Measurements from ENCODE around the gene TREM2.
"Not testable (repeated sequence)": the region's sequence is repeated elsewhere in the genome, so short reads cannot be mapped to it uniquely, and the experiment has no call there.

Gene TREM2

GRCh38 chr6:41155132-41155805, 7.6 kb downstream of the TREM2 start:
- DNase-seq (ENCODE audit: low spot score): no peak

DNA sequence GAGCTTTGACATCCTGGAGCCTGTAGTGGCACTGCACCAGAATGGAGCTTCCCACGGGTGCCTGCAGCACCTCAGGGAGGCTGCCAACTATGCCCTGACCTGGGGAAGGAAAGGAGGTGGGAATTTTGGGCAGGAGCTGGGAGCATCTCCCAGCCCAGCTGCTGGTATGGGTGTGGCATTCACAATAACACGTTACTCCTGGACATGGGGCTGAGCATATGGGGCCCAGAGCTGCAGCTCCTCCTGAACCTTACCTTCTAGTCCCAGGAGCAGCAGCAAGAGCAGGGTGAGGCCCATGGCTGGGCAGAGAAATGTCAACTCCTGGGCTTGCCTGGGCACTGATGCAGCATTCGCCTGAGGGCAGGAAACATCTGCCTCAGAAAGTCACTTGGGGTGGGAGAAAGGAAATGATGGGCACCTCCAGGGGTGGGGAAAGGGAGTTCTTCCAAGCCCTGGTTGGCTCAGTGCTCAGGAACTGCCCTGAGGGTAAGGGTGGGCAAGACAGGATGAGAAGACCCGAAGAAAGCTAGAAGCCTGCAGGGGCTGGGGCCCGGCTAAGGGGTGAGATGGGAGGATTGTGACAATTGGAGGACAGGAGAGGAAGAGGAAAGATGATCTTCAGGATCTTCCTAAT, 8.8 kb downstream of the TREM2 start, which contains the start of gene TREML1:
Gene TREML1, minus strand, starts transcription at position 356 of the 634 bp plus-strand sequence. Its CDS starts 59 bp downstream, at position 297.
- no peak for DNase-seq (ENCODE audit: low spot score)

DNA sequence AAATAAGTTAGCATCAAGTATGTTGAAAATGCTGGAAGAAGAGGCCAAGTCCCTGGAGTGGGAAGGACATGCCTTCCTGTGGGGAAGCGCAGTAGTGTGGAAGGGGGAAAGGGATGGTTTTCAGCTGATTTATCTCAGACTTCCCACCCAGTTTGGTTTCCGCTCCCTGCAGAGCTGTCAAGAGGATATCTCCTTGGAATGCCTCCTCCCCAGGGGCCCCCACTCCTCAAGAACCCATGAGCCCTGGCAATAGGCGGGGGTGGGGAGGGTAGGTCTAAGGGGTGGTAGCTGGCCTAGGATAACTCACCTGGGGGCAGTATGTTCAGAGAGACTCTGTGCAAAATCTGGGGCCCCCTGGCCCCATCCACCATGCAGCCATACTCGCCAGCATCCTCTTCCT, 9.5 kb downstream of the TREM2 start:
- no peak for DNase-seq (ENCODE audit: low spot score)

DNA sequence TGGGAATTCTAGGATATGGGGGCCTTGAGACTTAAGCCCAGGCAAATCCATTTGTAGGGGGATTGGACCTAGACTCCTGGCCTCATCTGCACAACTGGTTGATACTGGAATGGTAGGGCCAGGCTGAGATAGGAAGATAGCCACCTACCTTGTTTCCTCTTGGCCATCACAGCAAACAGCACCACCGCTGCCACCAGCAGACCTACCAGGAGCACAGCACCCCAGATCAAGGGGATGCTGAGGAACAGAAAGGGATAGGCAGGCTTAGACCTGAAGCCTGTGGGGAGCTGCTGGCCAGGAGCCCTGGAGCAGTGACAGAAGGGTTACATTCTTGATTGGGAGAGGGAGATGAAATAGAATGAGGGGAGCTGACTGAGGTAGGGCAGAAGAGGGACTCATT, 12.2 kb downstream of the TREM2 start:
- no peak for DNase-seq (ENCODE audit: low spot score)

DNA sequence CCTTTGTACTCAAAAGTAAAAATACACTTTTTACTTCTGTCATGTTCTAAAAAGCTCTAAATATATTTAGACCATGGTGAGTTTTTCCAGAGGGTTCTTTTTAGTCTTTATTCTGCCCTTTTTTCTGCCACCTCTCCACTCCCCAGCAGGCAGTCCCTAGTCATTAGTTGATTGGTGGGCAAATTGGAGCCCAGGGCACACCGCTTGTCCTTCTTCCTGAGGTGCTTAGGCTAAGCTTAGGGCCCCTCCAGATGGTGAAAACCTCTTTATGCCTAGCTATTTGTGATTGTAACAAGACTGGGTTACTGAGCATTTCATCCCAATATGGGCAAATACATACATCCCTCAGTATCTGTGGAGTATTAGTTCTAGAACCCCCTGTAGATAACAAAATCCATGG, 15.0 kb downstream of the TREM2 start:
- no peak for DNase-seq (ENCODE audit: low spot score)

DNA sequence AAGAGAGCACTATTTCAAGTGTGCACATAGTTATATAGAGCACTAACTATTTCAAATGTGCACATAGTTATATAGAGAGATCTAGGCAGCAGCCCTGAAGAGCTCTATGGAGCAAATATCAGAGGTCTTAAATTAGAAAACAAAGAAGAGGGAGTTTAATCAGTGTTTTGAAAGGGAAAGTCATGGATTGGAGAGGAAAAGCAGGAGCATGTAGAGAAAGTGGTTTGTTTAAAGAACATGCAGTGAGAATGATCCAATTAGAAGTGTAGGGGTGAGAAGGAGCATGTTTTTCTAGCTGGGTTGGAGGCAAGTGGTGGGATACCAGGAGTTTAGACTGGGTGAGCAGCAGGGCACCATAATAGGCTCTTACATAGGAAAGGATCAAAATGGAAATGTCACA, 26.0 kb downstream of the TREM2 start:
- no peak for DNase-seq (ENCODE audit: low spot score)

DNA sequence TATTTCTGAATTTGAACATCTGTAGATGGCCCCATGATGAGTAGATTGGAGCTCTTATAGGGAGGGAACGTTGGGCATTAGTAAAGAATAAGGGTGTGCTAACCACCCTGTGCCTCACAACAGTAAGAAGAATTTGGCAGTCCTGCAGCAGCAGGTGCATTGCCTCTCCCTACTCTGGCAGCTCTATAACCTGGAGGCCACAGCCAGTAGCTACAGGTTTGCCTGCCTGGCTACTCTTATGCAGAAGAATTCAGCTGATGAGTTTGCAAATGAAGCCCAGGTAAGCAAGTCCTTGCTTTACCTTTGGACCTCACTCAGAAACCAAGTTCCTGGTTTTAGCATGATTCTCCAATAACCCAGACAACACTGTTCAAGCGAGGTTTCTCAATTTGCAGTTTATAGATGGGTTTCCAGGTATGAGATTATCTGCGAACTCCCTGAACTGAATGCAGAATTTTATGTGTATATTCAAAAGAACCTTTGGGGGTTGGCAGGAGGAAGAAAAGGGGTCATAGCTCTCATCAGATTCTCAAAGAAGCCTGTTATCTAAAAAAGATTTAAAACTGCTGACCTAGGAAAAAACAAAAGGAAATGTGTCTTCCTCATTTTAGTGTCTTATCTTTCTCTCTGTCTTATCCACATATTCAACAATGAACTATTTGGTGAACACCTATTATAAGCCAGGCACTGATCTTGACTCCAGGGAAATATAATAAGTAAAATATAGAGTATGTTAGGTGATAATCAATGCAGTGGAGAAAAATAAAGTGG, 27.7 kb downstream of the TREM2 start:
- DNase-seq (ENCODE audit: low spot score): no peak

DNA sequence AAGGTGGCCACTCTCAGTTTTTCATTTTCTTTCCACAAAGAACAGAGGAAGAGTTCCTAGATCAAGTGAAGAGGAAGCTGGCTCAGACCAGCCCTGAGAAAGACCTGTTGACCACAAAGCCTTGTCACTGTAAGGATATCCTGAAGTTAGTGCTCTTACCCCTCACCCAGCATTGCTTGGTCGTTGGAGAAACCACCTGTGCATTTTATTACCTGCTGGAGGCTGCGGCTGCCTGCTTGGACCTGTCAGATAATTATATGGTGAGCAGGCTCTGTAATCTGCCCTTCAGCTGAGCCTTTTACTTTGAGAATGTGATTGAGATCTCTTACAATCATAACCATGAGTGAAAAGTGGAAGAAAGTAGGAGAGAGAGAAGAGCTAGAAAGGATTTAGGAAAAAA, 30.7 kb downstream of the TREM2 start:
- no peak for DNase-seq (ENCODE audit: low spot score)

DNA sequence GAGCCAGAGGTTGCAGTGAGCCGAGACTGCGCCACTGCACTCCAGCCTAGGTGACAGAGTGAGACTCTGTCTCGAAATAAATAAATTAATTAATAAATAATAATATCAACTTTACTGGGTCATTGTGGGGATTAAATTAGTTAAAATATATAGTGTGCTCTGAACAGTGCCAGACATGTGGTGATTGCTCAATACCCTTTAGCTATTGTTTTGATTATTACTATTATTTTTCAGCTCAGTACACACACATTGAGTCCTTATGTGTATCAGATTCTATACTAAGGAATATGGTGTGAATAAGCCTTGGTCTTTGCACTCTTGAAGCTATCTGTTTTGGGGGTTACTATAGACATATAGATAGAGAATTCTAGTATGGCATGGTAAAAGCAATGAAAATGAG, 37.6 kb downstream of the TREM2 start:
- DNase-seq (ENCODE audit: low spot score): no peak

DNA sequence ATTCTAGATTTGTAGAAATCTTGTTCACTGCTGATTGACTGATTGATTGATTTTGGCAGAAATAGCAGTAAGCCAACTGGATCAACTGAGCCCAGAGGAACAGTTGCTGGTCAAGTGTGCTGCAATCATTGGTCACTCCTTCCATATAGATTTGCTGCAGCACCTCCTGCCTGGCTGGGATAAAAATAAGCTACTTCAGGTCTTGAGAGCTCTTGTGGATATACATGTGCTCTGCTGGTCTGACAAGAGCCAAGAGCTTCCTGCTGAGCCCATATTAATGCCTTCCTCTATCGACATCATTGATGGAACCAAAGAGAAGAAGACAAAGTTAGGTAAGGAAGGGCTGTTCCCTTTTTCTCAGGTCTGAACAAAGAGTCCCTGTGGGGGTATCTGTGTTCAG, 40.0 kb downstream of the TREM2 start:
- no peak for DNase-seq (ENCODE audit: low spot score)

GRCh38 chr6:41122373-41122772, 40.5 kb downstream of the TREM2 start:
- no peak for DNase-seq (ENCODE audit: low spot score)

DNA sequence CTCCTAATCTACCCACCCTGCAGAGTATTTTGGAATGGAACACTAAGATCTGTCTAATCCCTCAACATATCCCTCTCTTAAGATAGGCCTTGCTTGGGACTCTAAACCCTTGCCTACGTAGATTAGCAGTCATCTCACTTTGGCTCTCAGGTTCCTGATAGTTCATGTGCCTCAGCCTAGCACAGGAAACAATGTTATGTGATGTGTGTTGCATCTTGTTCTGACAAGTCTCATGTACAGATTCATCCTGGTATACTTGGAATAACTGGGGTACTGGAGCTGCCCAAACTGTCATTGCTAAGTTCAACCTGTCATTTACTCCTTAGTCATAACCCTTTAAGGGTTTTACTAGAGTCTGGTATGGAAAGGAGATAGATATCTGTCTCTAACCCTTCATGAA, 42.9 kb downstream of the TREM2 start:
- DNase-seq (ENCODE audit: low spot score): no peak

DNA sequence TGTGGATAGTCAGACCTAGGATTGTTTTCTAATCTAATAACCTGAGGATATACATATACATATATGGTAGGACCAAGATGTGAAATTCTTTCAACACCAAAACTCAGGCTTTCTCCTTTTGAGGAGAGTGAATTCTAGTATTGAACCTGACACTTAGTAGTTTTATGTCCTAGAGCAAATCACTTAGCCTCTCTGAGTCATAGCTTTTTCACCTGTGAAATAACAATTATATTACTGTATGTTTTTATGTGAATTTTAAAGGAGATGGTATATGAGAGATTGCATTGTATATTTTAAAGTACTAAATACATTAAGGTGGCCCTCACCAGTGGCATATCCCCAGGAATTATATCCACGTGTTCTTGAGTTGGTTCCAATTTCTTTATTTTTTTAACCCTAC, 43.4 kb downstream of the TREM2 start:
- DNase-seq (ENCODE audit: low spot score): no peak

DNA sequence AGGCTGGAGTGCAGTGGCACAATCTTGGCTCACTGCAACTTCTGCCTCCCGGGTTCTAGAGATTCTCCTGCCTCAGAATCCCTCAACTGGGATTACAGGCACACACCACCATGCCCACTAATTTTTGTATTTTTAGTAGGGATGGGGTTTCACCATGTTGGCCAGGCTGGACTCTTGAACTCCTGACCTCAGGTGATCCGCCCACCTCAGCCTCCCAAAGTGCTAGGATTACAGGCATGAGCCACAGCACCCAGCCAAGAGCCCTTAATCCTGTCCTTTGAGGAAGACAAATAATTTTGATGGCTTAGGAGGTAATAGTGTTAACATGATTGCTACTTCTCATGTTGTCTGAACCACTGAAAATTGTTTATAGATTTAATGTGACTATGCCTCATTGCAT, 47.9 kb downstream of the TREM2 start:
- DNase-seq (ENCODE audit: low spot score): not testable (repeated sequence)

DNA sequence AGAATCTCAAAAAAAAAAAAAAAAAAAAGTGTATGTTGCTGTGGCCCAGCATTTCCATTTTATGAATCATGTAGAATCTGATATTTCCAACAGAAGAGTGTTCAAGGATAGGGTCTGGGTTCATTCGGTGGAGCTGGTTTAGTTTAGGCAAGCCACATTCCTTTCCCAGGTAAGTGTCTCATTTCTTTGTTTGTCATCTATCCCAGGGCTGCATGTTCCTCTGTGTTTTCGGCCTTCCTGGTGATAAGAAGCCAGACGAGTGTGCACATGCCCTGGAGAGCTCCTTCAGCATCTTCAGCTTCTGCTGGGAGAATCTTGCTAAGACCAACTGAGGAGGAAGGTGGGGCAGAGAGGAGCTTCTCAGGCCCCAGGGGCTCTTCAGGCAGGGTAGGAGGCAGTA, 51.9 kb downstream of the TREM2 start:
- DNase-seq (ENCODE audit: low spot score): no peak
